K562 (cell line): ENCODE results near the gene OBSL1. TPM values are rescaled to one million over a fixed set of nuclear protein-coding genes. Genes with fewer than 3 reads are reported as not detected.

Experiments
- ARNT ChIP-seq, 2 experiments: fragments of 450-650 bp; IDR thresholded peaks; 2 replicates each; pipeline ENCODE4 v1.6.1; 2016; ENCODE audit warnings: mild to moderate bottlenecking in 1 of 2
- BRF1 ChIP-seq: IDR thresholded peaks from 3 replicates; pipeline ENCODE4 v1.6.1; 2011; ENCODE audit warnings: borderline replicate concordance, mild to moderate bottlenecking; ENCODE audit not compliant: insufficient read length; ENCODE audit errors: extremely low read depth
- CHD2 ChIP-seq: IDR thresholded peaks from 2 replicates; pipeline ENCODE4 v1.6.1; 2011; ENCODE audit warnings: low read depth, low read length
- HDAC1 ChIP-seq, 2 experiments: fragments of 450-650 bp; IDR thresholded peaks; 2 replicates each; pipeline ENCODE4 v1.6.1; 2016 to 2017; ENCODE audit warnings: inconsistent platforms in 1 of 2, mild to moderate bottlenecking in 1 of 2, moderate library complexity in 1 of 2
- MTA3 ChIP-seq: fragments of 450-650 bp; formaldehyde crosslinking; IDR thresholded peaks from 2 replicates; pipeline ENCODE4 v1.6.1; 2017; ENCODE audit warnings: mild to moderate bottlenecking, borderline replicate concordance
- MYNN ChIP-seq, 2 experiments: sonication (generic); formaldehyde crosslinking in 1 of 2; IDR thresholded peaks; 2 replicates each; pipeline versions ENCODE4 v1.5.0 to v1.6.1; 2016 to 2020; ENCODE audit warnings: antibody characterized with exemption in 1 of 2, missing genetic modification reagents in 1 of 2
- NR2C1 ChIP-seq, 2 experiments: fragments of 450-650 bp; IDR thresholded peaks; 2 replicates each; pipeline ENCODE4 v1.6.1; 2017; ENCODE audit warnings: mild to moderate bottlenecking in 2 of 2, antibody characterized with exemption in 1 of 2, inconsistent platforms in 1 of 2, missing compliant biosample characterization in 1 of 2, missing genetic modification characterization in 1 of 2
- RBM17 ChIP-seq: fragments of 200-400 bp; formaldehyde crosslinking; IDR thresholded peaks from 2 replicates; pipeline ENCODE4 v1.6.1; 2017; ENCODE audit warnings: low read depth, mild to moderate bottlenecking, low read length, borderline replicate concordance
- RCOR1 ChIP-seq, 2 experiments: IDR thresholded peaks; 2 replicates each; pipeline ENCODE4 v1.6.1; 2012; ENCODE audit warnings: low read depth in 2 of 2, low read length in 2 of 2, borderline replicate concordance in 1 of 2, improper control_type of control experiment in 1 of 2
- RFX1 ChIP-seq: fragments of 450-650 bp; IDR thresholded peaks from 2 replicates; pipeline ENCODE4 v1.6.1; 2016; ENCODE audit warnings: mild to moderate bottlenecking, moderate library complexity
- polyA plus RNA-seq, 8 experiments: library from polyadenylated mRNA; depleted of rRNA in 4 of 8; stranded (reverse) in 5 of 8; unstranded in 3 of 8; fragments of >200 nt; fragmentation: Nextera tagmentation in 2 of 8; fragmentation: Illumina TruSeq in 1 of 8; extraction: Ambion mirVana in 2 of 8; extraction: Trizol in 1 of 8; gene quantifications; 2 replicates each; pipeline versions ENCODE4 v1.2.1 to v1.2.3, GENCODE V29; 2011 to 2014; ENCODE audit warnings: inconsistent platforms in 1 of 8, missing spikeins in 1 of 8
- total RNA-seq, 7 experiments: library from RNA; depleted of rRNA in 6 of 7; stranded (reverse); fragments of >200 nt in 6 of 7; fragmentation: Illumina TruSeq in 2 of 7; extraction: Trizol in 2 of 7; gene quantifications; 2 replicates each; pipeline versions ENCODE4 v1.2.1 to v1.2.3, GENCODE V29; 2011 to 2021; ENCODE audit warnings: low replicate concordance in 1 of 7
- TF ChIP-seq, protein P1 (sequence below): fragments of 450-650 bp; IDR thresholded peaks from 2 replicates; pipeline ENCODE4 v1.6.1; 2016; ENCODE audit warnings: mild to moderate bottlenecking, moderate library complexity
- TF ChIP-seq, protein P2 (sequence below): fragments of 250-450 bp; sonication (Bioruptor Pico); IDR thresholded peaks from 2 replicates; pipeline ENCODE4 v1.4.0; 2020; ENCODE audit warnings: mild to moderate bottlenecking
- TF ChIP-seq, protein P3 (sequence below): sonication (generic); formaldehyde crosslinking; IDR thresholded peaks from 2 replicates; pipeline ENCODE4 v1.8.0; 2022; ENCODE audit warnings: mild to moderate bottlenecking, missing genetic modification reagents

OBSL1 gene
- total and polyA plus RNA-seq, 9 of the 15 experiments (the other 6 are each of a cell fraction or from before 2014, with no cell fraction given) = 1.2 to 26.6 (median 8.6) TPM

DNA sequence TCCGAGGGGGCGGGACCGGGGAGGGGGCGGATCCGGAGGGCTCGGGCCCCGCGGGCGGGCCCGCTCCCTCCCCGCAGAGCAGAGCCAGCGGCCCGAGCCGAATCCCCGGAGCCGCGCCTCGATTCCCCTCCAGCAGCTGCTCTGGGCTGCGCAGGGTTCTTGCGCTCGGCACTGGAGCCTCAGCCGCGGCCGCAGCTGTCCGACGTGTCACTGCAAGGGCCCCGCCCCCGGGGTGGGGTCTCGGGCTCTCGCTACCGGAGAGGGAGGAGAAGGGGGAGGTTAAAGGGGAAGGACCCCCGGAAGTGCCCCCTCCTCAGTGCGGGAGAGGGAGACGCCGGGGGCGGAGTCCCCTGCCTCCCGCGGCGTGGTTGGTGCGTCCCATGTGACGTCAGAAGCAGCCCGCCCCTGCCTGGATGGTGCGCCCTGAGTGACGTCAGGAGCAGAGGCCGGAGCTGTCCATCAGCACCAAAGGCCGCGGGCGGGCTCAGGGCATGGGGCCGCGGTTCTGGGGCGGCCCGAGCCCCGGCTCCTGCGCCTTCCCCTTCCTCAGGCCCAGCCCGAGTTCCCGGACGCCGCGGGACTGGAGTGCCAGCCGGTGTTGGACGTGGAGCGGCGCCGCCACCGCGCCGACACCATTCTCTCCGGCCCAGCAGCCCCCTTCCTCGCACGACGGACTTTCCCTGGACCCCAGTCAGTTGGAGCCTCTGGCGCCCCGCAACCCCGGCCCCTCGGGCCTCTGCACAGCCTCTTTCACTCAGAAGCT lies 27.6 kb downstream of the OBSL1 start, which contains the start of the genes CHPF and TMEM198 (continued):
- TF ChIP-seq, protein P1, sequence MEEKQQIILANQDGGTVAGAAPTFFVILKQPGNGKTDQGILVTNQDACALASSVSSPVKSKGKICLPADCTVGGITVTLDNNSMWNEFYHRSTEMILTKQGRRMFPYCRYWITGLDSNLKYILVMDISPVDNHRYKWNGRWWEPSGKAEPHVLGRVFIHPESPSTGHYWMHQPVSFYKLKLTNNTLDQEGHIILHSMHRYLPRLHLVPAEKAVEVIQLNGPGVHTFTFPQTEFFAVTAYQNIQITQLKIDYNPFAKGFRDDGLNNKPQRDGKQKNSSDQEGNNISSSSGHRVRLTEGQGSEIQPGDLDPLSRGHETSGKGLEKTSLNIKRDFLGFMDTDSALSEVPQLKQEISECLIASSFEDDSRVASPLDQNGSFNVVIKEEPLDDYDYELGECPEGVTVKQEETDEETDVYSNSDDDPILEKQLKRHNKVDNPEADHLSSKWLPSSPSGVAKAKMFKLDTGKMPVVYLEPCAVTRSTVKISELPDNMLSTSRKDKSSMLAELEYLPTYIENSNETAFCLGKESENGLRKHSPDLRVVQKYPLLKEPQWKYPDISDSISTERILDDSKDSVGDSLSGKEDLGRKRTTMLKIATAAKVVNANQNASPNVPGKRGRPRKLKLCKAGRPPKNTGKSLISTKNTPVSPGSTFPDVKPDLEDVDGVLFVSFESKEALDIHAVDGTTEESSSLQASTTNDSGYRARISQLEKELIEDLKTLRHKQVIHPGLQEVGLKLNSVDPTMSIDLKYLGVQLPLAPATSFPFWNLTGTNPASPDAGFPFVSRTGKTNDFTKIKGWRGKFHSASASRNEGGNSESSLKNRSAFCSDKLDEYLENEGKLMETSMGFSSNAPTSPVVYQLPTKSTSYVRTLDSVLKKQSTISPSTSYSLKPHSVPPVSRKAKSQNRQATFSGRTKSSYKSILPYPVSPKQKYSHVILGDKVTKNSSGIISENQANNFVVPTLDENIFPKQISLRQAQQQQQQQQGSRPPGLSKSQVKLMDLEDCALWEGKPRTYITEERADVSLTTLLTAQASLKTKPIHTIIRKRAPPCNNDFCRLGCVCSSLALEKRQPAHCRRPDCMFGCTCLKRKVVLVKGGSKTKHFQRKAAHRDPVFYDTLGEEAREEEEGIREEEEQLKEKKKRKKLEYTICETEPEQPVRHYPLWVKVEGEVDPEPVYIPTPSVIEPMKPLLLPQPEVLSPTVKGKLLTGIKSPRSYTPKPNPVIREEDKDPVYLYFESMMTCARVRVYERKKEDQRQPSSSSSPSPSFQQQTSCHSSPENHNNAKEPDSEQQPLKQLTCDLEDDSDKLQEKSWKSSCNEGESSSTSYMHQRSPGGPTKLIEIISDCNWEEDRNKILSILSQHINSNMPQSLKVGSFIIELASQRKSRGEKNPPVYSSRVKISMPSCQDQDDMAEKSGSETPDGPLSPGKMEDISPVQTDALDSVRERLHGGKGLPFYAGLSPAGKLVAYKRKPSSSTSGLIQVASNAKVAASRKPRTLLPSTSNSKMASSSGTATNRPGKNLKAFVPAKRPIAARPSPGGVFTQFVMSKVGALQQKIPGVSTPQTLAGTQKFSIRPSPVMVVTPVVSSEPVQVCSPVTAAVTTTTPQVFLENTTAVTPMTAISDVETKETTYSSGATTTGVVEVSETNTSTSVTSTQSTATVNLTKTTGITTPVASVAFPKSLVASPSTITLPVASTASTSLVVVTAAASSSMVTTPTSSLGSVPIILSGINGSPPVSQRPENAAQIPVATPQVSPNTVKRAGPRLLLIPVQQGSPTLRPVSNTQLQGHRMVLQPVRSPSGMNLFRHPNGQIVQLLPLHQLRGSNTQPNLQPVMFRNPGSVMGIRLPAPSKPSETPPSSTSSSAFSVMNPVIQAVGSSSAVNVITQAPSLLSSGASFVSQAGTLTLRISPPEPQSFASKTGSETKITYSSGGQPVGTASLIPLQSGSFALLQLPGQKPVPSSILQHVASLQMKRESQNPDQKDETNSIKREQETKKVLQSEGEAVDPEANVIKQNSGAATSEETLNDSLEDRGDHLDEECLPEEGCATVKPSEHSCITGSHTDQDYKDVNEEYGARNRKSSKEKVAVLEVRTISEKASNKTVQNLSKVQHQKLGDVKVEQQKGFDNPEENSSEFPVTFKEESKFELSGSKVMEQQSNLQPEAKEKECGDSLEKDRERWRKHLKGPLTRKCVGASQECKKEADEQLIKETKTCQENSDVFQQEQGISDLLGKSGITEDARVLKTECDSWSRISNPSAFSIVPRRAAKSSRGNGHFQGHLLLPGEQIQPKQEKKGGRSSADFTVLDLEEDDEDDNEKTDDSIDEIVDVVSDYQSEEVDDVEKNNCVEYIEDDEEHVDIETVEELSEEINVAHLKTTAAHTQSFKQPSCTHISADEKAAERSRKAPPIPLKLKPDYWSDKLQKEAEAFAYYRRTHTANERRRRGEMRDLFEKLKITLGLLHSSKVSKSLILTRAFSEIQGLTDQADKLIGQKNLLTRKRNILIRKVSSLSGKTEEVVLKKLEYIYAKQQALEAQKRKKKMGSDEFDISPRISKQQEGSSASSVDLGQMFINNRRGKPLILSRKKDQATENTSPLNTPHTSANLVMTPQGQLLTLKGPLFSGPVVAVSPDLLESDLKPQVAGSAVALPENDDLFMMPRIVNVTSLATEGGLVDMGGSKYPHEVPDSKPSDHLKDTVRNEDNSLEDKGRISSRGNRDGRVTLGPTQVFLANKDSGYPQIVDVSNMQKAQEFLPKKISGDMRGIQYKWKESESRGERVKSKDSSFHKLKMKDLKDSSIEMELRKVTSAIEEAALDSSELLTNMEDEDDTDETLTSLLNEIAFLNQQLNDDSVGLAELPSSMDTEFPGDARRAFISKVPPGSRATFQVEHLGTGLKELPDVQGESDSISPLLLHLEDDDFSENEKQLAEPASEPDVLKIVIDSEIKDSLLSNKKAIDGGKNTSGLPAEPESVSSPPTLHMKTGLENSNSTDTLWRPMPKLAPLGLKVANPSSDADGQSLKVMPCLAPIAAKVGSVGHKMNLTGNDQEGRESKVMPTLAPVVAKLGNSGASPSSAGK = no peak
- peak in 1 of 2 experiments; percentile 62; a peak in 1 of 4 replicates for TF ChIP-seq RCOR1 (IDR thresholded peaks at IDR 0.05; ENCODE audit: borderline replicate concordance in 1 of 2, low read depth in 2 of 2, low read length in 2 of 2)
- no peak for TF ChIP-seq RBM17
- TF ChIP-seq RFX1 = no peak
- 0 out of 4 replicates have a peak, but pooled peaks of 1 of the 2 experiments have one; percentile 24 for TF ChIP-seq HDAC1 (IDR thresholded peaks at IDR 0.05)
- TF ChIP-seq MTA3 = peak; percentile 91
- TF ChIP-seq, protein P2, sequence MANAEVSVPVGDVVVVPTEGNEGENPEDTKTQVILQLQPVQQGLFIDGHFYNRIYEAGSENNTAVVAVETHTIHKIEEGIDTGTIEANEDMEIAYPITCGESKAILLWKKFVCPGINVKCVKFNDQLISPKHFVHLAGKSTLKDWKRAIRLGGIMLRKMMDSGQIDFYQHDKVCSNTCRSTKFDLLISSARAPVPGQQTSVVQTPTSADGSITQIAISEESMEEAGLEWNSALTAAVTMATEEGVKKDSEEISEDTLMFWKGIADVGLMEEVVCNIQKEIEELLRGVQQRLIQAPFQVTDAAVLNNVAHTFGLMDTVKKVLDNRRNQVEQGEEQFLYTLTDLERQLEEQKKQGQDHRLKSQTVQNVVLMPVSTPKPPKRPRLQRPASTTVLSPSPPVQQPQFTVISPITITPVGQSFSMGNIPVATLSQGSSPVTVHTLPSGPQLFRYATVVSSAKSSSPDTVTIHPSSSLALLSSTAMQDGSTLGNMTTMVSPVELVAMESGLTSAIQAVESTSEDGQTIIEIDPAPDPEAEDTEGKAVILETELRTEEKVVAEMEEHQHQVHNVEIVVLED (CRISPR knock-in tag) = peak; percentile 44
- TF ChIP-seq BRF1 = no peak
- no peak for TF ChIP-seq MYNN (IDR thresholded peaks at IDR 0.05)
- no peak for TF ChIP-seq MYNN (CRISPR knock-in tag; IDR thresholded peaks at IDR 0.05)
- TF ChIP-seq NR2C1 (IDR thresholded peaks at IDR 0.05) = peak; percentile 73
- TF ChIP-seq NR2C1 (tag; IDR thresholded peaks at IDR 0.05) = peak; percentile 81
- TF ChIP-seq, protein P3, sequence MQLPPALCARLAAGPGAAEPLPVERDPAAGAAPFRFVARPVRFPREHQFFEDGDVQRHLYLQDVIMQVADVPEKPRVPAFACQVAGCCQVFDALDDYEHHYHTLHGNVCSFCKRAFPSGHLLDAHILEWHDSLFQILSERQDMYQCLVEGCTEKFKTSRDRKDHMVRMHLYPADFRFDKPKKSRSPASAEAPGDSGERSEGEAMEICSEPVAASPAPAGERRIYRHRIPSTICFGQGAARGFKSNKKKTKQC (CRISPR knock-in tag) = peak; percentile 39; the same call in 1 of the 2 replicates
- no peak for TF ChIP-seq ARNT (IDR thresholded peaks at IDR 0.05)
- TF ChIP-seq CHD2 = no peak
